ENCODE measurements around the gene NGEF. TPM values are rescaled to one million over a fixed set of nuclear protein-coding genes. Genes with fewer than 3 reads are reported as not detected.

Gene NGEF
- polyA plus RNA-seq, 3 donors = not detected

DNA sequence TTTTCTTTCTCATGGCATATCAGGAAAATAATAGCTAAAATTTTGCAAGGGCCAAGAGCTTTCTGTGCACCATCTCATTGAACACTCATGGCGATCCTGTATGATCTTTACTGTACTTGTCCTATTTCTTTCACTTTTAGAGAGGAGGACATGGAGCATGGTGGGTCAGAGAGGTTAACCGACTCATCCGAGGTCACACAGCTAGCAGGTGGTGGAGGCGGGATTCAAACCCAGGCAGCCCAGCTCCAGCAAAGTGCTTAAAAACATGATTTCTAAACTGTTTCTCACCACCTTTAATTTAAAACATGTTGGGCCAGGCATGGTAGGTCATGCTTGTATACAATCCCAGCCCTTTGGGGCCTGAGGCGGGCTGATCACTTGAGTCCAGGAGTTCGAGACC, 6.4 kb downstream of the NGEF start:
- Mint-ChIP-seq H3K4me1 (peaks cover 3% of the 10 kb centered on the region), H3K4me3 (no peak overlapping the region), H3K27ac (no peak overlapping the region), H3K27me3 (ENCODE audit: low read depth in 3 of 3) (peaks cover under 1 to 17% (median 7%) of the 10 kb centered on the region in 3 donors), H3K36me3 (no peaks in the 10 kb centered on the region), H3K9me3 (peaks cover 0 to 3% (median 0%) of the 10 kb centered on the region in 7 donors)
- Histone ChIP-seq H3K9ac (ENCODE audit: insufficient read depth, low read length, poor library complexity, severe bottlenecking) (no peak overlapping the region), H2AFZ (ENCODE audit: insufficient read depth, low read depth, low read length, poor library complexity, severe bottlenecking) (no peak overlapping the region), H3K36me3 (replicated peaks in 1 of 2; ENCODE audit: control insufficient read depth in 1 of 2, insufficient read depth in 2 of 2, low read length in 2 of 2) (no peaks in the 10 kb centered on the region), H3K4me1 (ENCODE audit: control insufficient read depth in 1 of 2, insufficient read depth in 2 of 2, low read length in 2 of 2) (no peaks in the 10 kb centered on the region), H3K27me3 (ENCODE audit: control insufficient read depth in 2 of 2, insufficient read depth in 2 of 2, low read length in 2 of 2) (no peaks in the 10 kb centered on the region), H4K20me1 (ENCODE audit: insufficient read depth, low read length) (no peaks in the 10 kb centered on the region), H3K27ac (ENCODE audit: low read depth in 1 of 2, low read length in 2 of 2) (no peak overlapping the region), H3K4me2 (replicated peaks; ENCODE audit: extremely low read depth, low read length, poor library complexity, severe bottlenecking) (no peak overlapping the region), H3K79me2 (ENCODE audit: insufficient read depth, low read length) (no peaks in the 10 kb centered on the region), H3K9me3 (replicated peaks in 1 of 2; ENCODE audit: control insufficient read depth in 1 of 2, insufficient read depth in 1 of 2, low read length in 2 of 2) (no peaks in the 10 kb centered on the region), H3K4me3 (replicated peaks in 1 of 3; ENCODE audit: low read depth in 2 of 3, low read length in 3 of 3) (no peak overlapping the region)
- DNase-seq = no peak
- intact Hi-C loops (cut with micrococcal nuclease) = no loop called here
- 100% methylated on average over 3 of the region's 6 CpGs for WGBS (ENCODE audit: insufficient coverage)
- TF ChIP-seq, protein P1, sequence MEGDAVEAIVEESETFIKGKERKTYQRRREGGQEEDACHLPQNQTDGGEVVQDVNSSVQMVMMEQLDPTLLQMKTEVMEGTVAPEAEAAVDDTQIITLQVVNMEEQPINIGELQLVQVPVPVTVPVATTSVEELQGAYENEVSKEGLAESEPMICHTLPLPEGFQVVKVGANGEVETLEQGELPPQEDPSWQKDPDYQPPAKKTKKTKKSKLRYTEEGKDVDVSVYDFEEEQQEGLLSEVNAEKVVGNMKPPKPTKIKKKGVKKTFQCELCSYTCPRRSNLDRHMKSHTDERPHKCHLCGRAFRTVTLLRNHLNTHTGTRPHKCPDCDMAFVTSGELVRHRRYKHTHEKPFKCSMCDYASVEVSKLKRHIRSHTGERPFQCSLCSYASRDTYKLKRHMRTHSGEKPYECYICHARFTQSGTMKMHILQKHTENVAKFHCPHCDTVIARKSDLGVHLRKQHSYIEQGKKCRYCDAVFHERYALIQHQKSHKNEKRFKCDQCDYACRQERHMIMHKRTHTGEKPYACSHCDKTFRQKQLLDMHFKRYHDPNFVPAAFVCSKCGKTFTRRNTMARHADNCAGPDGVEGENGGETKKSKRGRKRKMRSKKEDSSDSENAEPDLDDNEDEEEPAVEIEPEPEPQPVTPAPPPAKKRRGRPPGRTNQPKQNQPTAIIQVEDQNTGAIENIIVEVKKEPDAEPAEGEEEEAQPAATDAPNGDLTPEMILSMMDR (IDR thresholded peaks at IDR 0.05) = no peak

DNA sequence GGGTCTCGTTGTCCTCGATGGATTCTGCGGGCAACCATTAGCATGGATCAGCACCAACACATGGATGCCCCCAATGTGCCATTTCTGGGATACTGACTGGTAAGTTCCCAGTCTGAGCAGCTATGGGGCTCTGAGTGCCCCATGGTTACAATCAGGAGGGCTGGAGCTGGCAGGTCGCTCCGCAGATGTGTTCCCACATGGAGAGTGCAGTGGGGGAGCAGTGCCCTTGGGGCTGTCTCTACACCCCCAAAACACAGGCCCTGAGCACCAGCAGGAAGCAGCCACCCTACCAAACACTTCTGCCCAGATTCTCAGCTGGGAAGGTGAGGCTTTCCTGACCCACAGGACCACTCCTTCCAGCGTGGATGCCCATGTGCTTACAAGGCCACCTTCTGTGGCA, 8.0 kb downstream of the NGEF start:
- no peaks in the 10 kb centered on the region for H3K4me1 ChIP-seq (ENCODE audit: control insufficient read depth in 1 of 2, insufficient read depth in 2 of 2, low read length in 2 of 2)
- Mint-ChIP-seq H3K9me3 (peaks cover 0 to 5% (median 0%) of the 10 kb centered on the region in 7 donors), H3K27ac (no peak overlapping the region), H3K4me1 (no peaks in the 10 kb centered on the region), H3K36me3 (no peaks in the 10 kb centered on the region), H3K27me3 (ENCODE audit: low read depth in 3 of 3) (peaks cover 2 to 14% (median 3%) of the 10 kb centered on the region in 3 donors), H3K4me3 (no peak overlapping the region)
- H3K27me3 ChIP-seq (ENCODE audit: control insufficient read depth in 2 of 2, insufficient read depth in 2 of 2, low read length in 2 of 2) = no peaks in the 10 kb centered on the region
- no peaks in the 10 kb centered on the region for H3K79me2 ChIP-seq (ENCODE audit: insufficient read depth, low read length)
- H4K20me1 ChIP-seq (ENCODE audit: insufficient read depth, low read length) = no peaks in the 10 kb centered on the region
- no peaks in the 10 kb centered on the region for H3K9me3 ChIP-seq (replicated peaks in 1 of 2; ENCODE audit: control insufficient read depth in 1 of 2, insufficient read depth in 1 of 2, low read length in 2 of 2)
- DNase-seq = no peak
- H3K9ac ChIP-seq (ENCODE audit: insufficient read depth, low read length, poor library complexity, severe bottlenecking) = no peak overlapping the region
- TF ChIP-seq, protein P1 (IDR thresholded peaks at IDR 0.05) = no peak
- H3K4me3 ChIP-seq (replicated peaks in 1 of 3; ENCODE audit: low read depth in 2 of 3, low read length in 3 of 3) = no peak overlapping the region
- 90% methylated on average over 3 of the region's 6 CpGs for WGBS (ENCODE audit: insufficient coverage)
- H2AFZ ChIP-seq (ENCODE audit: insufficient read depth, low read depth, low read length, poor library complexity, severe bottlenecking) = no peak overlapping the region
- H3K4me2 ChIP-seq (replicated peaks; ENCODE audit: extremely low read depth, low read length, poor library complexity, severe bottlenecking) = no peak overlapping the region
- intact Hi-C loops (cut with micrococcal nuclease) = no loop called here
- H3K27ac ChIP-seq (ENCODE audit: low read depth in 1 of 2, low read length in 2 of 2) = no peak overlapping the region
- no peaks in the 10 kb centered on the region for H3K36me3 ChIP-seq (replicated peaks in 1 of 2; ENCODE audit: control insufficient read depth in 1 of 2, insufficient read depth in 2 of 2, low read length in 2 of 2)

Measured in CD14-positive monocyte (primary cell).